Activated CD4-positive, alpha-beta memory T cell treated with anti-CD3 and anti-CD28 coated beads for 36 hours (primary cell): ENCODE data around the gene PDGFD. TPM values are rescaled to one million over a fixed set of nuclear protein-coding genes. Genes with fewer than 3 reads are reported as not detected.

Source experiments
- CTCF ChIA-PET: fragments of 350-600 bp; sonication (Branson Sonifier 250); formaldehyde crosslinking; loops from one replicate; lab custom pipeline; 2021; ENCODE audit warnings: antibody characterized with exemption, inconsistent platforms; lab: Charles Lee
- POLR2A ChIA-PET: fragments of 350-600 bp; sonication (Branson Sonifier 250); formaldehyde crosslinking; loops from one replicate; lab custom pipeline; 2021; ENCODE audit warnings: antibody characterized with exemption; lab: Charles Lee
- DNase-seq: peaks from one replicate; pipeline ENCODE4 v3.0.0-alpha.2; 2020
- H3K27ac Mint-ChIP-seq: one replicate; pipeline ENCODE4 v1.8.0; 2021; ENCODE audit warnings: mixed read lengths
- H3K27me3 Mint-ChIP-seq: one replicate; pipeline ENCODE4 v1.8.0; 2021; ENCODE audit warnings: mixed read lengths
- H3K36me3 Mint-ChIP-seq: one replicate; pipeline ENCODE4 v1.8.0; 2021; ENCODE audit warnings: mixed read lengths
- H3K4me1 Mint-ChIP-seq: one replicate; pipeline ENCODE4 v1.8.0; 2021; ENCODE audit warnings: low read depth, mixed read lengths
- H3K4me3 Mint-ChIP-seq: one replicate; pipeline ENCODE4 v1.8.0; 2021; ENCODE audit warnings: mild to moderate bottlenecking, mixed read lengths
- H3K9me3 Mint-ChIP-seq: one replicate; pipeline ENCODE4 v1.8.0; 2021; ENCODE audit warnings: mixed read lengths
- intact Hi-C: fragments of 100-400 bp; cut with micrococcal nuclease; formaldehyde crosslinking; loops from one replicate; pipeline ENCODE4 v1.15.1; 2023
- total RNA-seq, 2 experiments: library from RNA; stranded (reverse); gene quantifications; one replicate each; pipeline ENCODE4 v1.2.3, GENCODE V29; 2021

Gene PDGFD
- total RNA-seq, 2 experiments from 2014 or later, result not detected

- Mint-ChIP-seq H3K4me3 (no peak overlapping the region), H3K27me3 (no peaks in the 10 kb centered on the region), H3K36me3 (no peaks in the 10 kb centered on the region), H3K27ac (no peak overlapping the region), H3K9me3 (no peaks in the 10 kb centered on the region), H3K4me1 (no peaks in the 10 kb centered on the region)
- DNase-seq, result no peak
- intact Hi-C loops, result no loop called here
- ChIA-PET CTCF (no interaction called here), POLR2A (no interaction called here)
Observed at GRCh38 chr11:104136861-104137260, 27.1 kb downstream of the PDGFD start.

DNA sequence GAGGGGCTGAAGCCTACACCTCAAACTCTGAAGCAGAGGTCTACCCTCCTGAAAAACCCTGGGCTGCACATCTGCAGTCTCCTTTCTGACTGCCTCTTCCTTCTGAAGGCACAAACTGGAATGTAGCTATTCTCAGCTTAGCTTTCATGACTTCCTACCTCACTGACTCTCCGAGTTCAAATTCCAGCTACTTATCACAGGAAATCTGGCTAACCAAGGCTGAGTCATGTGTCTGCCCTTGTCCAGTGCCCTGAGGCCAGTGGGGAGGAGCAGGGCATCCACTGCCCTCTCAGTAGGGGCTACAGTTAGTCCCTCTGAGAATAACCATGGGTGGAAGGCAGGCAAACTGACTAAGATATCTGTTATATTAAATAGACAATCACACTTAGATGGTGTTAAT is 29.2 kb downstream of the PDGFD start:
- CTCF ChIA-PET, result no interaction called here
- intact Hi-C loops, result no loop called here
- H3K36me3 Mint-ChIP-seq, result no peaks in the 10 kb centered on the region
- no peak for DNase-seq
- no peak overlapping the region for H3K27ac Mint-ChIP-seq
- H3K4me3 Mint-ChIP-seq, result no peak overlapping the region
- POLR2A ChIA-PET, result no interaction called here
- H3K9me3 Mint-ChIP-seq, result no peaks in the 10 kb centered on the region
- no peaks in the 10 kb centered on the region for H3K4me1 Mint-ChIP-seq
- H3K27me3 Mint-ChIP-seq, result no peaks in the 10 kb centered on the region

- intact Hi-C loops, result no loop called here
- no peaks in the 10 kb centered on the region for H3K9me3 Mint-ChIP-seq
- DNase-seq, result no peak
- ChIA-PET POLR2A (no interaction called here), CTCF (no interaction called here)
- no peaks in the 10 kb centered on the region for H3K4me1 Mint-ChIP-seq
- H3K27me3 Mint-ChIP-seq, result no peaks in the 10 kb centered on the region
- no peaks in the 10 kb centered on the region for H3K36me3 Mint-ChIP-seq
- H3K4me3 Mint-ChIP-seq, result no peak overlapping the region
- H3K27ac Mint-ChIP-seq, result no peak overlapping the region
Observed at GRCh38 chr11:104130161-104130560, 33.8 kb downstream of the PDGFD start.

DNA sequence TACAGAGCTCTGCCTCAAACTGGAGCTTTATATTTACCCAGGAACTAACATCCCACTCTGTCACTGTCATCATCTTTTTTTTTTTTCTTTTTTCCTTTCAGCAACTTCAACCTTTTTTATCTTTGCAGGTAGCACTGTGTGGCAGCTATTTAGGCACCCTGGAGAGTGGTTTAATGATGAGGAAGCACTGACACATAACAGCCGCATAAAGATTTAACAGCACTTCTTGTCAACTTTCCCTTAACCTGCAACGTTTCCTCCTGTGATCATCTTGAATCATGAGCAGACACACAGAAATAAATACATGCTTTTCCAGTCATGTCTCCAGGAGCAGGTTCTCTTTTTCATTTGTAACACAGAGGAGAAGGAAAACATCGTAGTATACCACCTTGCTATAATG is 34.8 kb downstream of the PDGFD start:
- Mint-ChIP-seq H3K27me3 (no peaks in the 10 kb centered on the region), H3K4me3 (no peak overlapping the region), H3K27ac (no peak overlapping the region), H3K36me3 (no peaks in the 10 kb centered on the region), H3K4me1 (no peaks in the 10 kb centered on the region), H3K9me3 (no peaks in the 10 kb centered on the region)
- DNase-seq, result no peak
- ChIA-PET CTCF (no interaction called here), POLR2A (no interaction called here)
- intact Hi-C loops, result no loop called here

- Mint-ChIP-seq H3K36me3 (no peaks in the 10 kb centered on the region), H3K4me1 (no peaks in the 10 kb centered on the region), H3K9me3 (no peaks in the 10 kb centered on the region), H3K27ac (no peak overlapping the region), H3K4me3 (no peak overlapping the region), H3K27me3 (no peaks in the 10 kb centered on the region)
- no peak for DNase-seq
- POLR2A ChIA-PET, result no interaction called here
- CTCF ChIA-PET, result no interaction called here
- intact Hi-C loops, result no loop called here
Observed at GRCh38 chr11:104127828-104128227, 36.1 kb downstream of the PDGFD start.

DNA sequence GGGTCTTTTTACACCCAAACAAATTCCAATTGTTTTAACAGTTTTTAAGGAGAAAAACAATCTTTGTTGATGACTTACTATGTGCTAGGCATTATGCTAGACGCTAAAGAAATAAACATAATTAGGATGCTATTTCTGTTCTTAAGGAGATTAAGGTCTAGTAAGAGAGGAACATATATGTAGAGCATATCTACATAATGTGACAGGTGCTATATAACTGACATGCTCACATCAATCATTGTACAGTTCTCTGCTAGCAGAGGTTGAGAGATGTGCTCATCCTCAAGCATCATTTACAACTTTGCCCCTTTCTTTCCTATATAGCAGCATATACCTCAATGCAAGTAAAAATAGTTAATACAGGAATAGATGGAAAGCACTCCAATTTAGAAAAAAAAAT is 37.5 kb downstream of the PDGFD start:
- CTCF ChIA-PET, result no interaction called here
- no peak overlapping the region for H3K27ac Mint-ChIP-seq
- intact Hi-C loops, result no loop called here

GRCh38 chr11:104124979-104125378 is 39.0 kb downstream of the PDGFD start:
- DNase-seq, result no peak
- Mint-ChIP-seq H3K4me3 (no peak overlapping the region), H3K27me3 (no peaks in the 10 kb centered on the region), H3K9me3 (no peaks in the 10 kb centered on the region), H3K4me1 (no peaks in the 10 kb centered on the region), H3K36me3 (no peaks in the 10 kb centered on the region), H3K27ac (no peak overlapping the region)
- intact Hi-C loops, result no loop called here
- CTCF ChIA-PET, result no interaction called here
- POLR2A ChIA-PET, result no interaction called here

More for the DNA sequence above, 37.5 kb downstream of the PDGFD start:
- no peaks in the 10 kb centered on the region for H3K36me3 Mint-ChIP-seq
- H3K4me1 Mint-ChIP-seq, result no peaks in the 10 kb centered on the region
- no peak for DNase-seq
- no peaks in the 10 kb centered on the region for H3K9me3 Mint-ChIP-seq
- H3K27me3 Mint-ChIP-seq, result no peaks in the 10 kb centered on the region
- H3K4me3 Mint-ChIP-seq, result no peak overlapping the region
- POLR2A ChIA-PET, result no interaction called here

GRCh38 chr11:104122836-104123235 is 41.1 kb downstream of the PDGFD start:
- Mint-ChIP-seq H3K4me1 (no peaks in the 10 kb centered on the region), H3K27me3 (no peaks in the 10 kb centered on the region), H3K4me3 (no peak overlapping the region), H3K9me3 (peaks cover 4% of the 10 kb centered on the region), H3K36me3 (no peaks in the 10 kb centered on the region), H3K27ac (no peak overlapping the region)
- CTCF ChIA-PET, result no interaction called here
- POLR2A ChIA-PET, result no interaction called here
- DNase-seq, result no peak
- intact Hi-C loops, result no loop called here

GRCh38 chr11:104122011-104122635 is 41.8 kb downstream of the PDGFD start:
- no peak overlapping the region for H3K4me3 Mint-ChIP-seq
- no peak overlapping the region for H3K27ac Mint-ChIP-seq
- intact Hi-C loops, result no loop called here
- POLR2A ChIA-PET, result no interaction called here
- CTCF ChIA-PET, result no interaction called here
- H3K27me3 Mint-ChIP-seq, result no peaks in the 10 kb centered on the region
- DNase-seq, result no peak
- no peaks in the 10 kb centered on the region for H3K4me1 Mint-ChIP-seq
- H3K9me3 Mint-ChIP-seq, result peaks cover 6% of the 10 kb centered on the region
- no peaks in the 10 kb centered on the region for H3K36me3 Mint-ChIP-seq

DNA sequence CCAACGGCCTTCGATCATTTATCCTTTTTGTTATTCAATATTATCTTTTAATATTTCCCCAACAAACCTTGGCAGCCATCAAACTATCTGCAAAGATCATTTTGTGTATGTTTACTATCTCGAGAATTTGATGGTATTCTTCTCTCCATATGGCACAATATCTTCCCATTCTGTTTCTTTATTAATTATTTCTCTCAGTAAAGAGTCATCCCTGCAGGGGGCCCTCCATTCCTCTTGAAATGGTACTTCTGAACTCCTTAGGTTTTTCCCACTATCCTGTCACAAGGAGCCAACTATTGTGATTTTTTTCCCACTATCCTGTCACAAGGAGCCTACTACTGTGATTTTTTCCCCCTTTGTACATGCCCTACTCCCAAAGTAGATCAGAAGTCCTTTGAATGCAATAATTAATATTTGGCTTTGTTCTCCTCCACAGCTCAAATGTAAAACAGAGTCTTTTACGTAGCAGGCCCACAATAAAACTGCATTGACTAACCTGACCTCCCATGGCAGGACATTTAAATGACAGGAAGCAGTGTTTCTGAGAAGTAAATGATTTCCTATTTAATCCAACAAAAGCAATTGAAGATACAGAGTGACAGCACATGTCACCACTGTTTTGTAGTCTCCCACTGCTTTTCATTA is 43.3 kb downstream of the PDGFD start:
- no peaks in the 10 kb centered on the region for H3K36me3 Mint-ChIP-seq

GRCh38 chr11:104118105-104118744 is 45.7 kb downstream of the PDGFD start:
- Mint-ChIP-seq H3K9me3 (peaks cover 6% of the 10 kb centered on the region), H3K27ac (no peak overlapping the region), H3K4me3 (no peak overlapping the region), H3K27me3 (no peaks in the 10 kb centered on the region), H3K4me1 (no peaks in the 10 kb centered on the region), H3K36me3 (no peaks in the 10 kb centered on the region)
- POLR2A ChIA-PET, result no interaction called here
- intact Hi-C loops, result no loop called here
- DNase-seq, result no peak
- CTCF ChIA-PET, result no interaction called here

More for the DNA sequence above, 43.3 kb downstream of the PDGFD start:
- Mint-ChIP-seq H3K4me1 (no peaks in the 10 kb centered on the region), H3K9me3 (peaks cover 6% of the 10 kb centered on the region), H3K27me3 (no peaks in the 10 kb centered on the region), H3K27ac (no peak overlapping the region), H3K4me3 (no peak overlapping the region)
- intact Hi-C loops, result no loop called here
- CTCF ChIA-PET, result no interaction called here
- POLR2A ChIA-PET, result no interaction called here
- no peak for DNase-seq

DNA sequence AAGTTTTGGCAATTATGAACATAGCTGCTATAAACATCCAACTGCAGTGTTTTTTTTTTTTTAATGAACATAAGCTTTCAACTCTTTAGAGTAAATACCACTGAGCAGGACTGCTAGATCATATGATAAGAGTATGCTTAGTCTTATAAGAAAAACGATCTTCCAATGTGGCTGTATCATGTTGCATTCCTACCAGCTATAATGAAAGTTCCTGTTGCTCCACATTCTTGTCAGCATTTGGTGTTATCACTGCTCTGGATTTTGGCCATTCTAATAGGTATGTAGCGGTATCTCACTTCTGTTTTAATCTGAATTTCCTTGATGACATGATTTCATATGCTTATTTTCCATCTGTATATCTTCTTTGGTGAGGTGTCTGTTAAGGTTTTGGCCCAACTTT is 50.4 kb downstream of the PDGFD start:
- Mint-ChIP-seq H3K4me1 (no peaks in the 10 kb centered on the region), H3K27ac (no peak overlapping the region), H3K27me3 (no peaks in the 10 kb centered on the region), H3K4me3 (no peak overlapping the region), H3K9me3 (peaks cover 6% of the 10 kb centered on the region), H3K36me3 (no peaks in the 10 kb centered on the region)
- ChIA-PET POLR2A (no interaction called here), CTCF (no interaction called here)
- DNase-seq, result no peak
- intact Hi-C loops, result no loop called here
